ENCODE data around the gene KCNK16. TPM values are rescaled to one million over a fixed set of nuclear protein-coding genes. Genes with fewer than 3 reads are reported as not detected.

Gene KCNK16
- total and polyA plus RNA-seq, 2 donors (not counting 1 experiment from before 2014, with no cell fraction given): not detected

DNA sequence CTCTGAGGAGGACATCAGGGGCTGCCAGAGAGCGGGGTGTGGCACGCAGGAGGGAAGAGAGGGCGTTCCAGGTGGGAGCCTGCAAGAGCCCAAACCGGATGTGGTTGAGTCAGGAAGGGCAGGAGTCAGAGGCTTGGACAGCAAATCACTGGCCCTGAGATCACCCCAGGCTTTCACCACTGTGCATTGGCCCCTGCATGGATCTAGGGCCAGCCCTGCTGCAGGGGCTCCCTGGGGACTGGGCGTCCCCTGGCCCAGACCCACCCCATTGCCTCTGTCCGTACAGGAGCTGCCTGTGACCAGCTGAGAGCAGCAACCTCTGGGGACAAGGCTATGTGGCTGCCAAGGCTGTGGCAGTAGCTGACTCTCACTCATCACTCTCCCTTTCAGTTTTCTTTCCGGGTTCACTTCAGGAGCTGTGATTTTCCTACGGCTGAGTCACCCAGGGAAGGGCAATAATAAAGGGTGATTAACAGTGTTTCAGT, 42.2 kb downstream of the KCNK16 start:
- Mint-ChIP-seq H3K4me3 (no peak overlapping the region), H3K27ac (no peak overlapping the region), H3K4me1 (no peaks in the 10 kb centered on the region), H3K9me3 (ENCODE audit: insufficient read depth) (no peaks in the 10 kb centered on the region), H3K27me3 (peaks cover 33% of the 10 kb centered on the region)
- Histone ChIP-seq H2AFZ (ENCODE audit: insufficient read depth, low read depth, low read length, poor library complexity, severe bottlenecking) (no peak overlapping the region), H3K4me2 (replicated peaks; ENCODE audit: low read depth, low read length, poor library complexity, severe bottlenecking) (no peak overlapping the region), H3K36me3 (replicated peaks in 1 of 2; ENCODE audit: control extremely low read depth in 1 of 2, control insufficient read depth in 1 of 2, extremely low read depth in 1 of 2, insufficient read depth in 2 of 2, low read length in 1 of 2) (no peaks in the 10 kb centered on the region), H3K9ac (ENCODE audit: low read length) (no peak overlapping the region), H4K20me1 (ENCODE audit: control insufficient read depth, insufficient read depth, low read length, poor library complexity, severe bottlenecking) (no peaks in the 10 kb centered on the region), H3K4me1 (ENCODE audit: control insufficient read depth in 2 of 2, insufficient read depth in 2 of 2, low read length in 2 of 2) (no peaks in the 10 kb centered on the region), H3K4me3 (ENCODE audit: control extremely low read depth in 1 of 5, extremely low read depth in 1 of 5, insufficient read depth in 1 of 5, low read depth in 2 of 5, low read length in 4 of 5) (no peak overlapping the region), H3K27me3 (replicated peaks in 1 of 4; ENCODE audit: control extremely low read depth in 1 of 4, control insufficient read depth in 3 of 4, insufficient read depth in 4 of 4, low read length in 3 of 4) (peaks cover 0 to 4% (median 1%) of the 10 kb centered on the region in 4 experiments), H3K79me2 (ENCODE audit: control insufficient read depth, insufficient read depth, low read length) (no peaks in the 10 kb centered on the region), H3K27ac (ENCODE audit: low read length in 2 of 2) (no peak overlapping the region), H3K9me3 (ENCODE audit: control extremely low read depth in 1 of 3, control insufficient read depth in 2 of 3, insufficient read depth in 1 of 3, low read length in 2 of 3) (no peaks in the 10 kb centered on the region)
- no peak for TF ChIP-seq EZH2 (IDR thresholded peaks at IDR 0.05; ENCODE audit: borderline replicate concordance, insufficient read depth, low read depth, low read length, poor library complexity, severe bottlenecking)
- TF ChIP-seq CTCF (IDR thresholded peaks at IDR 0.05): no peak
- no peak for DNase-seq
- ChIA-PET CTCF (no interaction called here), POLR2A (no interaction called here)
- intact Hi-C loops (cut with micrococcal nuclease): no loop called here
- ATAC-seq (ENCODE audit: low read depth): no peak
- WGBS (ENCODE audit: insufficient coverage): 35% methylated on average over 6 of the region's 8 CpGs

DNA sequence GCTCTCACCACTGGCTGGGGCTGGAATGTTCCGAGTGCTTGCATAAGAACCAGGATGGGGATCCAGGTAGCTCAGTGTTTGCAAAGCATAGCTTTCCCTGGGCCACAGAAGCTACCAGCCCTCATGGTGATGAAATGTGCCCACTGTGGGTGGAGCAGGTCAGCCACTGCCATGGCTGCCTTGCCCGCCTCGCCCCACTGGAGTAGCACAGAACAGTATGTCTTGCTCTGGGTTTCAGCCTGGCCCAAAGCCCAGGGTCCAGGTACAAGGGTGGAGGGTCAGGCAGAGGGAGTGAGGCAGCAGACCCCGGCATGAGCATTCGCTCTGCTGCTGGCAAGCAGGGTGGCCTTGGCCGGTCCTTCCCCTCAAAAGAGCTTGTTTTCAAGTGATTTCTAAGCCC, 43.0 kb downstream of the KCNK16 start:
- no peak overlapping the region for H2AFZ ChIP-seq (ENCODE audit: insufficient read depth, low read depth, low read length, poor library complexity, severe bottlenecking)
- no peaks in the 10 kb centered on the region for H3K9me3 ChIP-seq (ENCODE audit: control extremely low read depth in 1 of 3, control insufficient read depth in 2 of 3, insufficient read depth in 1 of 3, low read length in 2 of 3)
- no peaks in the 10 kb centered on the region for H4K20me1 ChIP-seq (ENCODE audit: control insufficient read depth, insufficient read depth, low read length, poor library complexity, severe bottlenecking)
- ATAC-seq (ENCODE audit: low read depth) (no peak), DNase-seq (no peak)
- Mint-ChIP-seq H3K9me3 (ENCODE audit: insufficient read depth) (no peaks in the 10 kb centered on the region), H3K4me1 (no peaks in the 10 kb centered on the region), H3K27ac (no peak overlapping the region), H3K4me3 (no peak overlapping the region), H3K27me3 (peaks cover 36% of the 10 kb centered on the region)
- H3K9ac ChIP-seq (ENCODE audit: low read length): no peak overlapping the region
- H3K4me1 ChIP-seq (ENCODE audit: control insufficient read depth in 2 of 2, insufficient read depth in 2 of 2, low read length in 2 of 2): no peaks in the 10 kb centered on the region
- ChIA-PET CTCF (interaction anchor here (0.5 to 0.9 kb wide), 2 partner anchors 14 to 45 kb away, joined by 3 to 4 read pairs; no protein-coding TSS in a partner anchor), POLR2A (no interaction called here)
- no peaks in the 10 kb centered on the region for H3K36me3 ChIP-seq (replicated peaks in 1 of 2; ENCODE audit: control extremely low read depth in 1 of 2, control insufficient read depth in 1 of 2, extremely low read depth in 1 of 2, insufficient read depth in 2 of 2, low read length in 1 of 2)
- 82% methylated on average over 6 of the region's 6 CpGs for WGBS (ENCODE audit: insufficient coverage)
- TF ChIP-seq EZH2 (IDR thresholded peaks at IDR 0.05; ENCODE audit: borderline replicate concordance, insufficient read depth, low read depth, low read length, poor library complexity, severe bottlenecking) (no peak), CTCF (IDR thresholded peaks at IDR 0.05) (no peak)
- H3K79me2 ChIP-seq (ENCODE audit: control insufficient read depth, insufficient read depth, low read length): no peaks in the 10 kb centered on the region
- no peak overlapping the region for H3K4me2 ChIP-seq (replicated peaks; ENCODE audit: low read depth, low read length, poor library complexity, severe bottlenecking)
- peaks cover 0 to 5% (median 2%) of the 10 kb centered on the region in 4 experiments for H3K27me3 ChIP-seq (replicated peaks in 1 of 4; ENCODE audit: control extremely low read depth in 1 of 4, control insufficient read depth in 3 of 4, insufficient read depth in 4 of 4, low read length in 3 of 4)
- no peak overlapping the region for H3K4me3 ChIP-seq (ENCODE audit: control extremely low read depth in 1 of 5, extremely low read depth in 1 of 5, insufficient read depth in 1 of 5, low read depth in 2 of 5, low read length in 4 of 5)
- H3K27ac ChIP-seq (ENCODE audit: low read length in 2 of 2): no peak overlapping the region
- intact Hi-C loops (cut with micrococcal nuclease): no loop called here

Measured in B cell (primary cell).